T-helper 17 cell (primary cell): Measurements from ENCODE around the gene CCDC12. TPM values are rescaled to one million over a fixed set of nuclear protein-coding genes. Genes with fewer than 3 reads are reported as not detected.
A peak's percentile ranks its signal among the peaks of the same experiment; 100 is the strongest.

Experiments
- ATAC-seq: fragments of 150-1000 bp; cut with Tn5 transposase; 2 replicates; pipeline ENCODE4 v1.10.0; 2021; ENCODE audit warnings: mild to moderate bottlenecking, moderate library complexity
- DNase-seq, 3 donors: peaks; one replicate each; pipeline versions ENCODE4 v3.0.0 to v3.0.0-alpha.2; 2020 to 2021
- H3K9me3 ChIP-seq: one replicate; pipeline ENCODE4 v1.7.0; 2013; ENCODE audit warnings: low read length, mild to moderate bottlenecking; ENCODE audit not compliant: control insufficient read depth, poor library complexity, severe bottlenecking
- H3K27ac Mint-ChIP-seq: one replicate; pipeline ENCODE4 v1.8.0; 2022; ENCODE audit warnings: mild to moderate bottlenecking, moderate library complexity, mixed read lengths
- H3K27me3 Mint-ChIP-seq: one replicate; pipeline ENCODE4 v1.8.0; 2022; ENCODE audit warnings: mixed read lengths
- H3K36me3 Mint-ChIP-seq: one replicate; pipeline ENCODE4 v1.8.0; 2022; ENCODE audit warnings: low read depth, mixed read lengths
- H3K4me1 Mint-ChIP-seq: one replicate; pipeline ENCODE4 v1.8.0; 2022; ENCODE audit warnings: mild to moderate bottlenecking, mixed read lengths
- H3K4me3 Mint-ChIP-seq: one replicate; pipeline ENCODE4 v1.8.0; 2022; ENCODE audit warnings: mild to moderate bottlenecking, moderate library complexity, mixed read lengths
- total RNA-seq, 4 donors: library from RNA in 2 of 4; stranded (reverse) in 2 of 4; gene quantifications; one replicate each; pipeline ENCODE4 v1.2.3 and lab custom pipeline; 2022 to 2026

The CCDC12 gene
- total RNA-seq, 2 donors from 2014 or later = 67.6 to 75.8 TPM

DNA sequence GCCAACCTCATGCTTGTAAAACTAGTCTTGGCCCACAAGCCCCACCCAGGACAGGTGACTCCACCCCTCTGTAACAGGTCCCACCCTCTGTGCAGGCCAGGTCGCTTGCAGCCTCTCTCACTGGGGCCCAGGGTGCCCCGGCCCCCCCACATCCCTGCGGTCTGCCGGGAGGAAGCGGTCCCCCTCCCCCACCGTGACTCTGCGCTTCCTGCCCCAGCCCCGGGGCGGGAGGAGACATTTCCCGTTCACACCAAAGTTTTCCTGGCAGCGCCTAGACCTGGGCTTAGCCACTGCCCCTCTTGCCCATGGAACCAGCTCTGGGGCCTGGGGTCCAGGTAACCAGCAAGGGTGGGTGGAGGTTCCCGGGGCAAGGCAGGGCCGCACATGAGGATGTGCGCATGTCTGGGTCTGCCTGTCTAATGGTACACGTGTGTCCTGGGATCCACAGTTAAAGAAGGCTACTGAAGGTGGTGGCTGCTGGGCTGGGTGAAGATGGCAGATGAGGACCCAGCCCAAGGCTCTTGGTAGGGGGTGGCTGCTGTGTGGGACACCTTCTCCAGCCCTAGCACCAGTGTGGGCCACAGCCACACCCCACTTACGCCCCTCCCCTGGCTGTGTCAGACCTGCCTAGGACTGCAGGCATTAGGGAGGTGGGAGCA is 11.3 kb upstream of the CCDC12 start:
- Mint-ChIP-seq H3K4me3 (peak overlapping the region; percentile 86), H3K27ac (peak overlapping the region; percentile 93), H3K4me1 (peaks cover 70% of the 10 kb centered on the region), H3K27me3 (no peaks in the 10 kb centered on the region), H3K36me3 (peaks cover 8% of the 10 kb centered on the region)
- no peaks in the 10 kb centered on the region for H3K9me3 ChIP-seq
- DNase-seq = peak; percentile 84 to 90 (median 86)
- ATAC-seq = peak; percentile 98

DNA sequence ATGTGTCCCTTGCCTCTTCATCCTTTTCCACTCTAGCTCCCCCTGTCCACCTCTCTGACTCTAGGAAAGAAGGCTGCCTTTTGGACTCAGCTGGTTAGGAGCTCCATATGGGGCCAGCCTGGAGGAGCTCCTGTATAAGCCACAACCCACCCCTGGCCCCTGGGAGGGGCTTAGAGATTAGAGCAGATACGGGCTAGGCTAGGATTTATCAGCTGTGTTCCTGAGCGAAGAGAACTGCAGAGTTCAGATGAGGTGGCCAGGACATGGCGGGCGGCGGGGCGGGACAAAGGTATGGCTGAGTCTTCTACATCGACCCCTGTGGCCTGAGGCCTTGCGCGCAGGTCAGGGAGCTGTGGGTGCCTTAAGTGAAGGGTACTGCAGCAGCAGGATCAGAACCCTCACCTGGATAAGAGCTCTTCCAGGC is 10.8 kb upstream of the CCDC12 start:
- H3K36me3 Mint-ChIP-seq = peaks cover 10% of the 10 kb centered on the region
- H3K4me1 Mint-ChIP-seq = peaks cover 72% of the 10 kb centered on the region
- H3K9me3 ChIP-seq = no peaks in the 10 kb centered on the region
- H3K27ac Mint-ChIP-seq = peak overlapping the region; percentile 93
- H3K4me3 Mint-ChIP-seq = peak overlapping the region; percentile 86
- no peak for DNase-seq
- peak; percentile 22 for ATAC-seq
- no peaks in the 10 kb centered on the region for H3K27me3 Mint-ChIP-seq

DNA sequence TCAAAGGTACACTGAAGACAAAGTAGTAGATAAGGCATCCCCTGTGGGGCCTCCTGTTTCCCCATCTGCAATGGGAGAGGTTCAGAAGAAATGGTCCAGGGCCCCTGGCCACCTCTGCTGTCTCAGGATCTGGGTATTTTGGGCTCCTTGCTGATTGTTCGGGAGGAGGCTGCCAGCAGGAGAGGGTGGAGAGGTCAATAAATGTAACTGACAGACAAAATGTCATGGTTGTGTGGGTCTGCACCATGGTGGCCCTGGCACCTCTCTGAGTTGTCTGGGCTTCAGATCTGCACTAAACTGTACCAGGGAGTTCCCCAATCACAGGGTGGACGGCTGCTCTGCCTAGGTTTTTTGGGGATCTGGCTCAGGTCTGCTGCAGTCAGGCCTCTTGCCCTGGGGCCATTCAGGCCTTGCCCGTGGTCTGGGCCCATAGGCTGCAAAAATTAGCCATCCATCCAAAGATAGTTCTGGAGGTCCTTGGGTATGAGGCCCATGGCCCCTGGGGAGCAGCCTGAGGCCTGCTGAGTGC is 10.3 kb upstream of the CCDC12 start:
- Mint-ChIP-seq H3K36me3 (peaks cover 10% of the 10 kb centered on the region), H3K27me3 (no peaks in the 10 kb centered on the region), H3K27ac (peak overlapping the region; percentile 93), H3K4me1 (peaks cover 71% of the 10 kb centered on the region), H3K4me3 (peak overlapping the region; percentile 86)
- H3K9me3 ChIP-seq = no peaks in the 10 kb centered on the region
- ATAC-seq = no peak
- no peak for DNase-seq

DNA sequence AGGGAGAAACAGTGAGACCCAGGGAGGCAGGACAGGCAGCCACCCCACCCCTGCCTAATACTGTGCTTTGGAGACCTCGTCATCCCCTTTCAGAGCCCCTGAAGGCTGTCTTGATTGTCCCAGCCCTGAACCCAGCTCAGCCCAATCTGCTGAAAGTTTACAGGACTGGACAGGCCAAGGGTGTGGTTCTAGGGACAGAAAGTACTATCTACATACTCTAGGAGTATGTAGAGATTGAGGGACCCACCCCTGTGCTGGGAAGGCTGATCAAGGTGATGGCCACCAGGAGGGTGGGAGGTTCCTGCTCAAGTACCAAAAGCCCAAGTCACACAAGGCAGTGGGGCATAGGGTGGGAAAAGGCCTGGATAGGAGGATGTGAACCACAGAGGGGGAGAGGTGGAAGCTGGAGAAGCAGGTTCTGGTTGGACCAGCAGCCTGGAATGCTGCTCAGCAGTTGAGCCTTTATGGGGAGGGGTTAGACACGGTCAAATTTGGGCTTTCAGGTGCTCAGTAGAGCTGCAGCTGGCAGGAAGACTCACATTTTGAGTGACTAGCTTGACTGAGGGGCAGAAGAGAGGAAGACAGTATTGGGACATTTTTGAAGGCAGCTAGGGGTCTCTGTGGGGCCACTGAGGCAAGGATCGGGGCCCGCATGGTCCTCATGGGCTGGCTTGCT is 9.6 kb upstream of the CCDC12 start:
- Mint-ChIP-seq H3K27ac (peak overlapping the region; percentile 93), H3K4me1 (peaks cover 74% of the 10 kb centered on the region), H3K4me3 (peak overlapping the region; percentile 86), H3K27me3 (no peaks in the 10 kb centered on the region), H3K36me3 (peaks cover 10% of the 10 kb centered on the region)
- no peak for ATAC-seq
- H3K9me3 ChIP-seq = no peaks in the 10 kb centered on the region
- DNase-seq = no peak

DNA sequence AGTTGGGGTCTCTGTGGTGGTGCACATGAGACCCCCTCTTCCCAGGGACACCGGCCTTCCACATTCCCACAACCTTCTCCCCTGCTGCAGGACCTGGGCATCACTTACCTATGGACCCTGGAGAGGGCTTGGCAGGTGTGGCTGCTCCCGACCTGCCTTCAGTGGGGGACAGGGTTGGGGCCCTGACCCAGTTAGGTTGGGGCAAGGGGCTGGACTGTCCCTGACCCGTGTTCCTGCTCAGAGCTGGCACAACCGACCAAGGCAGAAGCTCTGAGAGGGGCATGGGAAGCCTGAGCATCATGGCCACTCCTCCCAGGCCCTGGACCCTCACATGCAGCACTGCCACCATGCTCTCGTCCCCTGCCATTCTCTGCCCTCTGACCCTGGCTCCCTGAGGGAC is 9.0 kb upstream of the CCDC12 start:
- Mint-ChIP-seq H3K36me3 (peaks cover 10% of the 10 kb centered on the region), H3K27ac (peak overlapping the region; percentile 93), H3K4me1 (peaks cover 75% of the 10 kb centered on the region), H3K4me3 (peak overlapping the region; percentile 86), H3K27me3 (no peaks in the 10 kb centered on the region)
- ATAC-seq (no peak), DNase-seq (no peak)
- H3K9me3 ChIP-seq = no peaks in the 10 kb centered on the region

DNA sequence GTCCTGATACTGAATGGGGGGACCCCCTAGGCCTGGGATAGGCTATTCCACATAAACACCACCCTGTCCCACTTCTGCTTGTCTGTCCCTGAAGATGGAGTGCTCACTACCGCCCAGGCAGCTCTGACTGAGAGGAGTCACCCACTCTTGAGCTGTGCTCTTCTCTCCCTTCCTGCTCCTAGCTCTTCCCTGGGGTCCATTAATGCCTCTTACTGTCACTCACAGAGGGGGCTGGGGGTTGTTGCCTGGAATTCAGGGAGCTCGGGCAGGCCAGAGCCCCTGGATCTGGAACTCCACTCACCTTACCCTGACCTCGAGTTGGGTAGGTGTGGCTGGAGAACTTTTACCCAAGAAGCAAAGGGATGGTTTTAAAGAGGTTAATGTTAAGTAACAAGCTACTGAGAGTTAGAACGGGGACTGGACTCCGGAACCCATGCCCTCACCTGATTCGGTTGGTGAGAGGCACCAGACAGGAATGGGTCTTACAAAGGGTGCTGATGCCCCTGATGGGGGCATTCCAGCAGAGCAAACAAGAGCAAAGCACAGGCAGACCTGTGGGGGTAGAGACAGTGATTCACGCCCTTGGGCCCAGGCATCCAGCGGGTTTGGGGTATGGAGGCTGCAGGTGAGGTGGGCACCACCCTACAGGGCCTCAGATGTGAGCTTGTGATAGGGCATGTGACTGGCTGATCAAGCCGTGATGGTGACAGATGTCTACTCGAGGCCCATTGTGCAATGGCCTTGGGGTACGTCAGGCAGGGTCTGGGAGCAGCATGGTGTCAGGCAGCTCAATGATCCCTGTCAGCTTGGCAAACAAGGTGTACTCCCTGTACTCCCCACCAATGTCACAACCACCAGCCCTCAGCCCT is 8.3 kb upstream of the CCDC12 start:
- peaks cover 69% of the 10 kb centered on the region for H3K4me1 Mint-ChIP-seq
- peak overlapping the region; percentile 93 for H3K27ac Mint-ChIP-seq
- no peak for DNase-seq
- no peaks in the 10 kb centered on the region for H3K27me3 Mint-ChIP-seq
- no peaks in the 10 kb centered on the region for H3K9me3 ChIP-seq
- no peak for ATAC-seq
- peaks cover 8% of the 10 kb centered on the region for H3K36me3 Mint-ChIP-seq
- H3K4me3 Mint-ChIP-seq = peak overlapping the region; percentile 86

DNA sequence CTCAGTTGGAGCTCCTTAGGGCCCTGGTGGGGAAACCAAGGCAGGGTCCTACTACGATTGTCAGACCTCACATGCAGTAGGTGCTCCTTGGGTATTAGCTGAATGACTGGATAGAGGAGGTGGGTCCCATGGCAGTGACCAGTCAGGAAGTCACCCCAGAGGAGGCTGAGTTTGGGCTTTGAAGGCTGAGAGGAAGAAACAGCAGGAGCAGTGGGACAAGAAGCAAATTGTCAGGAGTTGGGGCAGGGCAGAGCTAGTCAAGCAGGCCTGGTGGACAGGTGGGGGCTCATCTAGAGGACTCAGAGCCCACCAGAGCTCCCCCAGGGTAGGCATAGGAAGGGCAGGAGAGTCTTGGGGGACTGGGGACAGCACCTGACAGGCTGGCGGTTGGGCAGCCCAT is 6.0 kb upstream of the CCDC12 start:
- H3K4me3 Mint-ChIP-seq = peak overlapping the region; percentile 31
- peak overlapping the region; percentile 88 for H3K27ac Mint-ChIP-seq
- no peak for ATAC-seq
- no peak for DNase-seq
- H3K9me3 ChIP-seq = no peaks in the 10 kb centered on the region
- H3K36me3 Mint-ChIP-seq = peaks cover 6% of the 10 kb centered on the region
- peaks cover 56% of the 10 kb centered on the region for H3K4me1 Mint-ChIP-seq
- H3K27me3 Mint-ChIP-seq = no peaks in the 10 kb centered on the region

DNA sequence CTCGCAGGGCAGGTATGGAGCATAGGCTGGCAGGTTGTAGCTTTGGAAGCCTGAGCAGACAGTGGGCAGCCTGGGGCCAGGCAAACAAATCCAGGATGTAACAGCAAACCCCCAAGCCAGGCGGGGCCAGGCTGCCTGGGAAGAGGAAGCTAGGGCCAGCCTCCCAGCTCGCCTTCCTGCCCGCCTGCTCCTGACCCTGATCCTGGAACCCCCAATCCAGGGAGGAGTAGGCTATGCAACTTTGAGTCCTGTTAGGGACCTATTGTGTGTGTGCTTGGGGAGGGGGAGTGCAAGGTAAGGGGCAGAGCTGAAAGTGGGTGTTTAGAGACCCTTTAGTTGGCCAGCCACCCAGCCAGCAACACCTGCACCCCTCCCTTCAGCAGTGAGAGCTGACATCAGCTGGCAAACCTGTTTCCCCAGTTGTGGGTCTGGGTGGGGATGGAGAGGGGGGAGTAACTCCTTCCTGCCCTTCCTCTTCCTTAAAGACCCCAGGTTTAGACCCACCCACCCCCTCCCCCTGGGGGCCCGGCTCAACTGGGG is 5.5 kb upstream of the CCDC12 start:
- peaks cover 6% of the 10 kb centered on the region for H3K36me3 Mint-ChIP-seq
- no peaks in the 10 kb centered on the region for H3K9me3 ChIP-seq
- H3K4me1 Mint-ChIP-seq = peaks cover 55% of the 10 kb centered on the region
- DNase-seq (no peak), ATAC-seq (no peak)
- H3K27me3 Mint-ChIP-seq = no peaks in the 10 kb centered on the region
- H3K27ac Mint-ChIP-seq = peak overlapping the region; percentile 88
- peak overlapping the region; percentile 92 for H3K4me3 Mint-ChIP-seq

DNA sequence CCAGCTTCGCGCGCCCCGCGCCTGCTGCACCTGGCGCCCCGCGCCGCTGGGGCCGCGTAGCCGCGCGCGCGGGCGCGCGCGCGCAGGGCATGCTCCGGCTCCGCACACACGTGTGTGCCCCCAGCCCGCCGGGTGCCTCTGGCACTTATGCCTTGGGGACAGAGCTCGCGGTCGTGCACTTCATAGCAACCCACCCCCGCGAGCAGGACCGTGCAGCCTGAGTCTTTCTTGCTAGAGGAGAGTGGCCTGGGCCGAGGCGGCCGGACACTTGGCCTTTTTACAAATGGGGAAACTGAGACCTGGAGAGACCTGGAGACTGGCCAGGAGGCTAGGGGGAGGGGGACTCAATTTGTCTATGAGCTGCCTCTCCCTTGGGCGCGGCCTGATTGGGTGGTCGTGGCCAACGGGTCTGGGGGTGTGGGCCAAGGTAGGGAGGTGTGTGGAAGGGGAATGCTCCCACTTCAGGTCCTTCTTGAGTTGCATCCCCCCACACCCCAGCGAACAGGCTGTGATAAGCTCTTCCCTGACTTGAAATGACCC is 3.5 kb upstream of the CCDC12 start:
- H3K9me3 ChIP-seq = no peaks in the 10 kb centered on the region
- Mint-ChIP-seq H3K4me1 (peaks cover 44% of the 10 kb centered on the region), H3K36me3 (peaks cover 6% of the 10 kb centered on the region), H3K27ac (peak overlapping the region; percentile 100), H3K4me3 (peak overlapping the region; percentile 92), H3K27me3 (no peaks in the 10 kb centered on the region)
- DNase-seq (no peak), ATAC-seq (peak; percentile 10)

DNA sequence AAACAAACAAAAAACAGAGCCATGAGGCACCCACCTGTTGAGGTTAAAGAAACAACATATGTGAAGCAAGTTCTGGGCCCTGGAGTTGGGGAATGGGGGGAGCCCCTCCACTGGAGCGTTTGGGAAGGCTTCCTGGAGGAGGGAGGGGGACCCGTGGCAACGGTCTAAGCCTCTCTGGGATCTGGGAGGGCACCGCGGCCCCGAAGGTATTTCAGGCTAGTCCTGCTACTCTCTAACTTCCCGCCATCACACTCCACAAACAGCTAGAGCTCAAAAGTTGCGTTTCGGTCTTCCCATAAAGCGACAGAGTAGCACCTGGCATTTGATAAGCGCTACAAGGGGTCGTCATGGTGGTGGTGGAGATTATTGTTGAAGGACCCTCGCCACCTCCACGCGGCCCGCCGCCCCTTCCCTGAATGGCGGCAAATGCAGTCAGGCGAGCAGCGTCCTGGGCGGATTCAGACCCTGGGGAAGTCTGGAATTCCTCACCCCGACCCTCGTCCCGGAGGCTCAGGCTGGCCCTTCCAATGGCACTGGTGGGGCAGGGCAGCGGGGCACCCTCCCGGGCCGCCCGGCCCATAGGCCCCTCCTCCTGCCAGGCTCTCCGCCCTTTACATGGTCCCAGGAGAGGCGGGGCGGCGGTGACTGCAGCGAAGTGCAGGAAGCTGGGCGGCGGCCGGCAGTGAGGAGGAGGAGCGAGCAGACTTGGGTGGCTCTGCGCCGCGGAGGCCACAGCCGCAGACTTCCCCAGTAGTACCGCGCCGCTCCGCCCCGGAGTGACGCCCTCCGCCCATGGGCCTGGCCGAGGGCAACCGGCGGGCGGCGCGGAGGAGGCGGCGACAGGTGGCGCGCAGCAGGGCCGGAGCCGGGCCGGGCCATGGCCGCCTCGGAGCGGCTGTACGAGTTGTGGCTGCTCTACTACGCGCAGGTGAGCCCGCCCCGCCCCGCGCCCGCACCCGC is 2.7 kb upstream of the CCDC12 start, which contains the start of gene NBEAL2:
NBEAL2 (plus strand) TSS at position 682 of the 960 bp plus-strand sequence; CDS start at position 878, 196 bp downstream.
- Mint-ChIP-seq H3K27ac (peak within 1 kb of the TSS; percentile 100), H3K27me3 (no peaks in the 10 kb centered on the region), H3K4me3 (peak within 1 kb of the TSS; percentile 92), H3K36me3 (peaks cover 4% of the 10 kb centered on the region), H3K4me1 (peaks cover 44% of the 10 kb centered on the region)
- ATAC-seq (peak; percentile 83), DNase-seq (peak; percentile 92 to 97 (median 95))
- no peaks in the 10 kb centered on the region for H3K9me3 ChIP-seq

DNA sequence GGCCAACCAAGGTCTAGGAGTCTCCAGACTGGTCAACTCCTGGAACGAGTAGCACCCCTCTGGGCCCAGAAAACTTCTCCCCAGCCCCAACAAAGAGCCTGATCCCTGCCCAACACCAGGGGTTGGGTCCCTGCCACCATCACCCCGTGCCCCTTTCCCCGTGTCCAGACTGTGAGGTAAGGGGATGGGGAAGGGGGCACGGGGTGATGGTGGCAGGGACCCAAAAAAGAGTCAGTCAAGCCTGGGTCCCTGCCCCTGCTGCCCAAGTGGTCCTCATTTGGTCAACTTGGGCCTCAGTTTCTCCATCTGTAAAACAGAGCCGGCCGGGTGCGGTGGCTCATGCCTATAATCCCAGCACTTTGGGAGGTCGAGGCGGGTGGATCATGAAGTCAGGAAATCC is 1.8 kb upstream of the CCDC12 start:
- Mint-ChIP-seq H3K27me3 (no peaks in the 10 kb centered on the region), H3K4me3 (peak overlapping the region; percentile 92), H3K27ac (peak overlapping the region; percentile 100), H3K4me1 (peaks cover 49% of the 10 kb centered on the region), H3K36me3 (peaks cover 4% of the 10 kb centered on the region)
- no peaks in the 10 kb centered on the region for H3K9me3 ChIP-seq
- ATAC-seq (no peak), DNase-seq (no peak)

DNA sequence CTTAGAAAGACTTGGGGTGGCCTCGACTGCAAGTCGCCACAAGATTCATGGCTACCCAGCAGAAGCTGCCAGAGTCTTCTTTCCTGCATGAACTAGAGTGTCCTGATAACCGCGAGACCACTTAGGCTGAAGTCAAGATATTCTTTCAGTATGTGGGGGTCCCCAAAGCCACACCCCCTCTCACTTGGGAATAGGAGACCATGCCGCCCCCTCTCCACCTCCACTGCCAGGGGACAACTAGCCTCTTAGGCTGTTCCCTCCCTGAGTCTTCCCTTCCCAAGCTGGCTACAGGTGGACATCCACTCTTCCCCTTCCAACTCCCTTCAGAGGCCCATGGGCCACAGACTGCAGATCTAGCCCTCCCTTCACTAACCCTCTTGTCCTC is 1.3 kb upstream of the CCDC12 start:
- Mint-ChIP-seq H3K27ac (peak overlapping the region; percentile 100), H3K4me3 (peak overlapping the region; percentile 82), H3K4me1 (peaks cover 50% of the 10 kb centered on the region), H3K27me3 (no peaks in the 10 kb centered on the region), H3K36me3 (peaks cover 4% of the 10 kb centered on the region)
- DNase-seq = no peak
- no peak for ATAC-seq
- no peaks in the 10 kb centered on the region for H3K9me3 ChIP-seq
